Measurements from ENCODE around the gene JADE2.

Gene JADE2

GRCh38 chr5:134608555-134608954 lies 83.1 kb downstream of the JADE2 start:
- in situ Hi-C loops (cut with HindIII; ENCODE audit: low pct_unique_long_range_greater_than_20kb, low sequenced_read_pairs) = no loop called here
- no peak for DNase-seq (ENCODE audit: low read depth in 1 of 2, low spot score in 1 of 2)
- TF ChIP-seq JUND (IDR thresholded peaks at IDR 0.05; ENCODE audit: low read depth) = no peak

DNA sequence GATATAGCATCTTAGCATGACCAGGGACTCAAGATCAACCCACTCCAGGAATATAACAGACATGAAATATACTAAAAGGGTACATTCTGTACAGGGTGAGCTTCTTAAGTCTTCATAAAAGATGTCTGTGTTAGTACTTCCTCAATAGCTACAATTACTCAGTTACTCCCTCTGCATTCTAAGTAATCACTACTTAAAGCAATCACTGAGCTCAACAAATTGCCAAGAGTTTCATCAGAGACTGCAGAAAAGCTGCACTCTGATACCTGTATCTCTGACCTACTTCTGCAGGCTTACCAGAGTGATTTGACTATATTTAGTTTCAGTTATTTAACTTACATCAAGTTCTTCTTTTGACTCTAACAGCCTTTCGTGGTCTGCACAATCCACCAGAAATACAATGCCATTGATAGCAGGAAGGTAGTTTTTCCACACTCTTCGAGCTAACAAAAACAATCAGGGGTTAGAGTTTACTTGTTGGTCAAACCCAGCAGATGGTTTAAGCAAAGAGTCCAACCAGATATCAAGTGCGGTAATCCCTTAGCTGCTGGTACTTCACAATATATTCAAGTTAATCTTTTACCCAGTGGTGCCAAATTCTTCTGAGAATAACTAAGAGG lies 83.9 kb downstream of the JADE2 start:
- no peak for DNase-seq (ENCODE audit: low read depth in 1 of 2, low spot score in 1 of 2)
- in situ Hi-C loops (cut with HindIII; ENCODE audit: low pct_unique_long_range_greater_than_20kb, low sequenced_read_pairs) = no loop called here

DNA sequence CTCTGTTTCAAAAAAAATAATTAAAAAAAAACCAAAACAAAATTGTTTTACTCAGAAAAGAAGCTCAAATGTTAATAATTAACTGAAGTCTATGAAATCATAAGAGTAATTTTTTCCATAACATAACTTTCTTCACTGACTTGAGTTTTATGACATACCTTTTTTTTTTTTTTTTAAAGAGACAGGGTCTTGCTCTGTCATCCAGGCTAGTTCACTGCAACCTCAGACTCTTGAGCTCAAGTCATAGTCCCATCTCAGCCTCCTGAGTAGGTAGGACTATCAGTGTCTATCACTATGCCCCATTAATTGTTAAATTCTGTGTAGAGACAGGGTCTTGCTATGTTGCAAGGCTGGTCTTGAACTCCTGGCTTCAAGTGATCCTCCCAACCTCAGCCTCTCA lies 85.3 kb downstream of the JADE2 start:
- TF ChIP-seq JUND (IDR thresholded peaks at IDR 0.05; ENCODE audit: low read depth) = no peak
- no peak for DNase-seq (ENCODE audit: low read depth in 1 of 2, low spot score in 1 of 2)
- in situ Hi-C loops (cut with HindIII; ENCODE audit: low pct_unique_long_range_greater_than_20kb, low sequenced_read_pairs) = no loop called here

More for the DNA sequence above, 83.9 kb downstream of the JADE2 start:
- TF ChIP-seq JUND (IDR thresholded peaks at IDR 0.05; ENCODE audit: low read depth) = no peak

DNA sequence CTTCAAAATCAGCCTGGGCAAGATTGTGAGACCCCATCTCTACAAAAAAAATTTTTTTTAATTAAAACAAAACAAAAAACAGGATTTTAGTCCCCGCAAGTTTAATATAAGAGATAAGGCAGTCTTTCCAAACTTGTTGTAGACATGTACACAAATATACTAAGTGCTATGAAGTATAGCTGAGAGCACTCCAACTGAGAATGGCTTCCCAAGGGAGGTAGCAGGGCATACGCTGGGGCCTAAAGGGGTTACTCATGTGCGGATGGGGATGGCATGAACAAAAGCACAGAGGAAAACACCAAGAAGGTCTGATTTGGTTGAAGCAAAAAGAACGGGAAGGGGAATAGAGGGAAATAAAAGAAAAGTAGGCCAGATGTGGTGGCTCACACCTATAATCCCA lies 86.0 kb downstream of the JADE2 start:
- no peak for DNase-seq (ENCODE audit: low read depth in 1 of 2, low spot score in 1 of 2)
- in situ Hi-C loops (cut with HindIII; ENCODE audit: low pct_unique_long_range_greater_than_20kb, low sequenced_read_pairs) = no loop called here
- TF ChIP-seq JUND (IDR thresholded peaks at IDR 0.05; ENCODE audit: low read depth) = no peak

DNA sequence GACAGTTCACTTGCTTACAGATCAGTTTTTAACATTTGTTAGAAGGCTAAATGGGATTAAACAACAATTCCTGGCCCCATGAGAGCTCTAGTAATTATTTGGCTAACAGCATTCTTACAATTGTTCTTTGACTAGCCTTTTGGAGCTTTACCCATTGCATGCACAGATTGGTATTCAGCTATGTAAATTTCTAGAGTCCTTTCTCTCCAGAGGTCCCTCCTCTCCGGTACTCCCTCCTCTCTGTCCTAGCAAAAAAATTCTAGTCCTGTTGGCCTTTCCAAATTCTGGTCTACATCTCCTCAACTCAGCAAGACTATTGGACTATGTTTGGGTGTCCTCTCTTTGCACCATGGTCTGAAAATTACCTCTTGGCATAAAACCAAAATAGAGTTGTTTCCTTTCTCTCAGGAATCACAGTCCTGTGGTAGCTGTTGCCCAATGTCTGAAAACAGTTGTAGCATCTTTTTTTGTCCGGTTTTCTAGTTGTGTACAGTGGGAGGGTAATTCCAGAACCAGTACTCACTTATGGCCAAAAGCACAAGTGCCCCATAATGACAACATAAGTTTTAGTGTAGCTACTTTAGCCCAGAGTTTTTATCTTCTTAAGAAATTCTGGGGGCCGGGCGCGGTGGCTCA lies 89.1 kb downstream of the JADE2 start:
- DNase-seq (ENCODE audit: low read depth in 1 of 2, low spot score in 1 of 2) = peak in 1 of 2 experiments; percentile 22
- no peak for TF ChIP-seq JUND (IDR thresholded peaks at IDR 0.05; ENCODE audit: low read depth)
- in situ Hi-C loops (cut with HindIII; ENCODE audit: low pct_unique_long_range_greater_than_20kb, low sequenced_read_pairs) = no loop called here

GRCh38 chr5:134620634-134621033 lies 95.2 kb downstream of the JADE2 start:
- in situ Hi-C loops (cut with HindIII; ENCODE audit: low pct_unique_long_range_greater_than_20kb, low sequenced_read_pairs) = no loop called here
- DNase-seq (ENCODE audit: low read depth in 1 of 2, low spot score in 1 of 2) = no peak
- TF ChIP-seq JUND (IDR thresholded peaks at IDR 0.05; ENCODE audit: low read depth) = no peak

DNA sequence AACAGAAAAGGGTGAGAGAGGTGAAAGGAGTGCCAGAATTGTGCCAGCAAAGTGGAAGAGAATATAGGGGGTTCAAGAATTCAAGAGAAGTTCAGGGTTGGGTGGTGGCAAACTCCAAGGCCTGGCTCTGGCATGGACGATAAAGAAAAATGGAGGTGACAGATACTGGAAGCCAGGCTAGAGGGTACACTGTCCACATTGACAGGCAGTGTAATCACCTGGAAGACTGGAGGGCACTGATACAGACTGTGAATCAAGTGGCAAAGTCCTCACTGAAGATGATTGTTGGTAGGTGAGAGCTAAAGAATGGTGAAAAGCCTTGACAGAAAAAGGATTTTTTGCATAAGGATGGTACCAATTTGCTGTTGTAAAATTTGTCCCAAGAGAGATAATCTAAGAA lies 100.1 kb downstream of the JADE2 start:
- in situ Hi-C loops (cut with HindIII; ENCODE audit: low pct_unique_long_range_greater_than_20kb, low sequenced_read_pairs) = no loop called here
- no peak for DNase-seq (ENCODE audit: low read depth in 1 of 2, low spot score in 1 of 2)
- no peak for TF ChIP-seq JUND (IDR thresholded peaks at IDR 0.05; ENCODE audit: low read depth)

DNA sequence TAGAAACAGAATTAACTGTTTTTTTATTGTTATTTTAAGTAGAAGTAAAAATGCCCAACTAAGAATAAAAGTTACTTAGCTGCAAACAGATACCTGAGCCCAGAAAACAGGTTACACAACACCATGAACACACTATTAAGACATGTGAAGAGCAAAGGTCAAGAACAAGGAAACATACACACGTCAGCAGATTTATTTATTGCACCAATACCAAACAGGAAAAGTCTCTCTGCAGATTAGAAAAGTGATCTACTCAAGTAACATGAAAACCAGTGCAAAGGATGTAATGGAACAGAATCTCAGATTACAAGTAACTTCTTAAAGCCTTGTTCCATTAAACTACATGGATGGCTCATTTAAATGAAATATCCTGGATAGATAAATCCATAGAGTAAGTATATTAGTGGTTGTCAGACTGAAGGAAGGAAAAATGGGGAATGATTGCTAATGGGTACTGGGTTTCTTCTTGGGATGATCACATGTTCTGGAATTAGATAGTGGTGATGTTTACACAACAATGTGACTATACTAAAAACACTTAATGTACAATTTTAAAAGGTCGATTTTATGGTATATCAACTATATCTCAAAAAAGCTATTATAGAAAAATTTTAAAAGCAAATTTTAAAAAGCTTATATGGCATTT lies 101.0 kb downstream of the JADE2 start:
- DNase-seq (ENCODE audit: low read depth in 1 of 2, low spot score in 1 of 2) = peak in 1 of 2 experiments; percentile 70
- no peak for TF ChIP-seq JUND (IDR thresholded peaks at IDR 0.05; ENCODE audit: low read depth)
- in situ Hi-C loops (cut with HindIII; ENCODE audit: low pct_unique_long_range_greater_than_20kb, low sequenced_read_pairs) = no loop called here

Measured in T47D (cell line).